ENCODE results near the gene GSK3B.

Gene GSK3B

DNA sequence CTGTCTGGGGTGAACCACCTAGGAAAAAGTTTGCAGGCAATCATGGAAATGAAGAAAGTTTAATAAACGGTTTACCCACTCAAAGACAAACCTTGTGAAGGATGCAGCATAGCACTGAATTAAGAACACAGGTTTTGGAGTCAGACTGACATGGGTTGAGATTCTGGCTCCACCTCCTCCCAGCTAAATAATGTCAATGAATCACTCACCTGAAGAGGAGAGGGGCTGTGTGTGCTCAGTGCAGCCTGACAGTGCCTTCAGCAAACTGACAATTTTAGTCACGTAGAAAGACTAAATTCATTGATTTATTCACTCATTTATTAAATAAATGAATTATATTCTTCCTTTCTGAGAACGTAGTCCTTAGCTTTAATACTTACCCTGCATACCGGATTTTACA is 293.4 kb downstream of the GSK3B start:
- H3K9me3 ChIP-seq (ENCODE audit: insufficient read depth, low read length, severe bottlenecking): no peaks in the 10 kb centered on the region
- ATAC-seq (ENCODE audit: insufficient read depth, low read depth) (no peak), DNase-seq (no peak)
- TF ChIP-seq, protein P1, sequence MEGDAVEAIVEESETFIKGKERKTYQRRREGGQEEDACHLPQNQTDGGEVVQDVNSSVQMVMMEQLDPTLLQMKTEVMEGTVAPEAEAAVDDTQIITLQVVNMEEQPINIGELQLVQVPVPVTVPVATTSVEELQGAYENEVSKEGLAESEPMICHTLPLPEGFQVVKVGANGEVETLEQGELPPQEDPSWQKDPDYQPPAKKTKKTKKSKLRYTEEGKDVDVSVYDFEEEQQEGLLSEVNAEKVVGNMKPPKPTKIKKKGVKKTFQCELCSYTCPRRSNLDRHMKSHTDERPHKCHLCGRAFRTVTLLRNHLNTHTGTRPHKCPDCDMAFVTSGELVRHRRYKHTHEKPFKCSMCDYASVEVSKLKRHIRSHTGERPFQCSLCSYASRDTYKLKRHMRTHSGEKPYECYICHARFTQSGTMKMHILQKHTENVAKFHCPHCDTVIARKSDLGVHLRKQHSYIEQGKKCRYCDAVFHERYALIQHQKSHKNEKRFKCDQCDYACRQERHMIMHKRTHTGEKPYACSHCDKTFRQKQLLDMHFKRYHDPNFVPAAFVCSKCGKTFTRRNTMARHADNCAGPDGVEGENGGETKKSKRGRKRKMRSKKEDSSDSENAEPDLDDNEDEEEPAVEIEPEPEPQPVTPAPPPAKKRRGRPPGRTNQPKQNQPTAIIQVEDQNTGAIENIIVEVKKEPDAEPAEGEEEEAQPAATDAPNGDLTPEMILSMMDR (IDR thresholded peaks at IDR 0.05; ENCODE audit: borderline replicate concordance, extremely low read depth, low read length, poor library complexity, severe bottlenecking): no peak
- no peak for TF ChIP-seq EZH2 (IDR thresholded peaks at IDR 0.05; ENCODE audit: borderline replicate concordance, low read depth, low read length, severe bottlenecking)
- no peaks in the 10 kb centered on the region for H3K79me2 ChIP-seq (ENCODE audit: insufficient read depth, low read length)
- no peak overlapping the region for H2AFZ ChIP-seq (ENCODE audit: low read depth, low read length)
- no peak overlapping the region for H3K4me3 ChIP-seq (ENCODE audit: low read depth in 1 of 2, low read length in 2 of 2)
- no peak overlapping the region for H3K4me2 ChIP-seq (ENCODE audit: insufficient read depth, low read length)
- no peaks in the 10 kb centered on the region for H3K36me3 ChIP-seq (ENCODE audit: insufficient read depth, low read length)
- peaks cover 3% of the 10 kb centered on the region for H3K27me3 ChIP-seq (ENCODE audit: insufficient read depth, low read length, poor library complexity)
- H3K9ac ChIP-seq (ENCODE audit: low read depth, low read length): no peak overlapping the region
- H3K27ac ChIP-seq (ENCODE audit: low read length): no peak overlapping the region
- H3K4me1 ChIP-seq (ENCODE audit: insufficient read depth, low read length): no peaks in the 10 kb centered on the region
- no peaks in the 10 kb centered on the region for H4K20me1 ChIP-seq (ENCODE audit: insufficient read depth, low read length)

DNA sequence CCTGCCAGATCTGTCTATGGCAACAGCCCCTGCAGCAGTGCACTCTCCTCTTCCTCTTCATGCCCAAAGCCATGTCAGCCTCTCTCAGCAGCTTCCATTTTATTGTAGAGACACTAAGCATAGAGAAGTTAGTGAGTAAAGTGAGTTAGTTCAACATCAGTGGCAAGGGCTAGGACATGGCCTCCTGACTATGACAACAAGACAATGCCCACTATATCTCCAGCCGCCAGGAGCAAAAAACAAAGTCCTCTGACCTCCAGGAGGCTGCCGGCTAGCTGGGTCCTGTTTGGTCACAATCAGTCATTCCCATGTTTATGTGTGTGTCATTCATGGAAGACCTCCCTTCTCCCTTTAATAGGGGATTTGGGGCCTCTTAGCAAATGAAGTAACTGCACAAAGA is 297.5 kb downstream of the GSK3B start:
- no peak for ATAC-seq (ENCODE audit: insufficient read depth, low read depth)

DNA sequence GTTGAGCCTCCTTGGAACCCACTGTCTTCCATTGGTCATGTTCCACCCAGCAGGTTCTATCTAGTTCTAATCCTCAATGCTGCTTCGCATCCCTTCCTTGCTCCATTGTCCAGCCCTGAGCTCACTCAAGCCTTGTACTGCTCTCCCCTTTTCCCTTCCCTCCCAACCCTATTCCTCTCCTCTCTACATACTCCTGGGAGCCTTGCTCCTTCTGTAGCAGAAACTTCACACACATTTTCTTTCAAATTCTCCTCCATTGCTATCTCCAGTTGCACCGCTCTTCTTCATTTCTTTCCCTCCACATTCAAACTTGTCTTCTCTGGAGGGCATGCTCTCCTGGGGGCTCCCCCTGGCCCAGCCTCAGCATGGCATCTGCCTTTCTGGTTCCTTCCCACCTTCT is 297.9 kb downstream of the GSK3B start:
- Histone ChIP-seq H3K4me2 (ENCODE audit: insufficient read depth, low read length) (no peak overlapping the region), H3K79me2 (ENCODE audit: insufficient read depth, low read length) (no peaks in the 10 kb centered on the region)

More for the DNA sequence above, 297.5 kb downstream of the GSK3B start:
- Histone ChIP-seq H3K4me3 (ENCODE audit: low read depth in 1 of 2, low read length in 2 of 2) (no peak overlapping the region), H3K9ac (ENCODE audit: low read depth, low read length) (no peak overlapping the region), H3K4me1 (ENCODE audit: insufficient read depth, low read length) (no peaks in the 10 kb centered on the region), H4K20me1 (ENCODE audit: insufficient read depth, low read length) (no peaks in the 10 kb centered on the region), H2AFZ (ENCODE audit: low read depth, low read length) (no peak overlapping the region), H3K9me3 (ENCODE audit: insufficient read depth, low read length, severe bottlenecking) (no peaks in the 10 kb centered on the region), H3K4me2 (ENCODE audit: insufficient read depth, low read length) (no peak overlapping the region), H3K27me3 (ENCODE audit: insufficient read depth, low read length, poor library complexity) (no peaks in the 10 kb centered on the region), H3K79me2 (ENCODE audit: insufficient read depth, low read length) (no peaks in the 10 kb centered on the region), H3K36me3 (ENCODE audit: insufficient read depth, low read length) (no peaks in the 10 kb centered on the region), H3K27ac (ENCODE audit: low read length) (no peak overlapping the region)
- TF ChIP-seq, protein P1 (IDR thresholded peaks at IDR 0.05; ENCODE audit: borderline replicate concordance, extremely low read depth, low read length, poor library complexity, severe bottlenecking): no peak
- TF ChIP-seq EZH2 (IDR thresholded peaks at IDR 0.05; ENCODE audit: borderline replicate concordance, low read depth, low read length, severe bottlenecking): no peak
- DNase-seq: no peak

More for the DNA sequence above, 297.9 kb downstream of the GSK3B start:
- no peak overlapping the region for H2AFZ ChIP-seq (ENCODE audit: low read depth, low read length)
- TF ChIP-seq, protein P1 (IDR thresholded peaks at IDR 0.05; ENCODE audit: borderline replicate concordance, extremely low read depth, low read length, poor library complexity, severe bottlenecking): no peak
- no peak for TF ChIP-seq EZH2 (IDR thresholded peaks at IDR 0.05; ENCODE audit: borderline replicate concordance, low read depth, low read length, severe bottlenecking)
- H3K4me1 ChIP-seq (ENCODE audit: insufficient read depth, low read length): no peaks in the 10 kb centered on the region
- ATAC-seq (ENCODE audit: insufficient read depth, low read depth) (no peak), DNase-seq (no peak)
- no peak overlapping the region for H3K9ac ChIP-seq (ENCODE audit: low read depth, low read length)
- H3K27ac ChIP-seq (ENCODE audit: low read length): no peak overlapping the region
- no peak overlapping the region for H3K4me3 ChIP-seq (ENCODE audit: low read depth in 1 of 2, low read length in 2 of 2)
- no peaks in the 10 kb centered on the region for H3K27me3 ChIP-seq (ENCODE audit: insufficient read depth, low read length, poor library complexity)
- H3K36me3 ChIP-seq (ENCODE audit: insufficient read depth, low read length): no peaks in the 10 kb centered on the region
- H4K20me1 ChIP-seq (ENCODE audit: insufficient read depth, low read length): no peaks in the 10 kb centered on the region
- H3K9me3 ChIP-seq (ENCODE audit: insufficient read depth, low read length, severe bottlenecking): no peaks in the 10 kb centered on the region

All from DND-41 (cell line).